ENCODE measurements around the gene BTAF1.
"Not testable (repeated sequence)": the region's sequence is repeated elsewhere in the genome, so short reads cannot be mapped to it uniquely, and the experiment has no call there.

Gene BTAF1

GRCh38 chr10:91980319-91980718 is 56.7 kb downstream of the BTAF1 start:
- no peak for DNase-seq

- no peak for DNase-seq
These were observed 59.8 kb downstream of the BTAF1 start for GRCh38 chr10:91983416-91983815.

- no peak for DNase-seq
These were observed 63.9 kb downstream of the BTAF1 start for GRCh38 chr10:91987397-91988037.

GRCh38 chr10:91992031-91992430 is 68.5 kb downstream of the BTAF1 start:
- DNase-seq, result no peak

- DNase-seq, result no peak
These were observed 72.7 kb downstream of the BTAF1 start for GRCh38 chr10:91996266-91996665.

GRCh38 chr10:92001581-92001980 is 78.0 kb downstream of the BTAF1 start:
- DNase-seq, result no peak

- DNase-seq, result no peak
These were observed 78.4 kb downstream of the BTAF1 start for GRCh38 chr10:92001995-92002394.

- DNase-seq, result no peak
These were observed 79.7 kb downstream of the BTAF1 start for GRCh38 chr10:92003258-92003657.

GRCh38 chr10:92005978-92006377 is 82.4 kb downstream of the BTAF1 start:
- no peak for DNase-seq

GRCh38 chr10:92009445-92009844 is 85.9 kb downstream of the BTAF1 start:
- DNase-seq, result no peak

- DNase-seq, result no peak
These were observed 86.6 kb downstream of the BTAF1 start for GRCh38 chr10:92010047-92010735.

- no peak for DNase-seq
These were observed 88.1 kb downstream of the BTAF1 start for GRCh38 chr10:92011560-92012214.

- no peak for DNase-seq
These were observed 91.0 kb downstream of the BTAF1 start for GRCh38 chr10:92014620-92015019.

- no peak for DNase-seq
These were observed 101.1 kb downstream of the BTAF1 start for GRCh38 chr10:92024700-92025099.

GRCh38 chr10:92025340-92025739 is 101.8 kb downstream of the BTAF1 start:
- DNase-seq, result not testable (repeated sequence)

- DNase-seq, result no peak
These were observed 103.6 kb downstream of the BTAF1 start for GRCh38 chr10:92027141-92027540.

GRCh38 chr10:92031580-92031979 is 108.0 kb downstream of the BTAF1 start:
- DNase-seq, result no peak

- DNase-seq, result not testable (repeated sequence)
These were observed 109.5 kb downstream of the BTAF1 start for GRCh38 chr10:92033070-92033469.

GRCh38 chr10:92038949-92039348 is 115.4 kb downstream of the BTAF1 start:
- no peak for DNase-seq

GRCh38 chr10:92042541-92042940 is 119.0 kb downstream of the BTAF1 start:
- no peak for DNase-seq

- DNase-seq, result no peak
These were observed 122.1 kb downstream of the BTAF1 start for GRCh38 chr10:92045641-92046106.

GRCh38 chr10:92047215-92047614 is 123.6 kb downstream of the BTAF1 start:
- no peak for DNase-seq

GRCh38 chr10:92052088-92052487 is 128.5 kb downstream of the BTAF1 start:
- no peak for DNase-seq

- DNase-seq, result no peak
These were observed 129.2 kb downstream of the BTAF1 start for GRCh38 chr10:92052741-92053140.
